ENCODE measurements around the gene LNX2.

GRCh38 chr13:27632214-27632613, 11.9 kb upstream of the LNX2 start:
- no peak for TF ChIP-seq ZNF274 (IDR thresholded peaks at IDR 0.05; ENCODE audit: low read depth, low read length)
- no peak for TF ChIP-seq YY1 (IDR thresholded peaks at IDR 0.05; ENCODE audit: insufficient read depth, insufficient read length)
- TF ChIP-seq SUZ12 (IDR thresholded peaks at IDR 0.05; ENCODE audit: extremely low read depth, insufficient read depth, insufficient read length), result no peak
